ENCODE measurements around the gene CSMD2. TPM values are rescaled to one million over a fixed set of nuclear protein-coding genes. Genes with fewer than 3 reads are reported as not detected.

Gene CSMD2
- total RNA-seq, 1 donor from 2014 or later: 0.27 TPM

- no peak overlapping the region for H3K27ac Mint-ChIP-seq (ENCODE audit: unreplicated experiment)
- peaks cover 6% of the 10 kb centered on the region for H3K9me3 Mint-ChIP-seq (ENCODE audit: unreplicated experiment)
- H3K27me3 Mint-ChIP-seq (ENCODE audit: unreplicated experiment): peaks cover 8% of the 10 kb centered on the region
- no peak for DNase-seq
- H3K4me1 Mint-ChIP-seq (ENCODE audit: low read depth, unreplicated experiment): no peaks in the 10 kb centered on the region
- H3K4me3 Mint-ChIP-seq (ENCODE audit: unreplicated experiment): no peak overlapping the region
- H3K36me3 Mint-ChIP-seq (ENCODE audit: unreplicated experiment): peaks cover 26% of the 10 kb centered on the region
- TF ChIP-seq CTCF (IDR thresholded peaks at IDR 0.05; ENCODE audit: partially characterized antibody, unreplicated experiment): no peak
Observed at GRCh38 chr1:33825506-33825905, 339.5 kb downstream of the CSMD2 start.

GRCh38 chr1:33824971-33825370 lies 340.1 kb downstream of the CSMD2 start:
- Mint-ChIP-seq H3K27ac (ENCODE audit: unreplicated experiment) (no peak overlapping the region), H3K9me3 (ENCODE audit: unreplicated experiment) (peaks cover 6% of the 10 kb centered on the region), H3K27me3 (ENCODE audit: unreplicated experiment) (peaks cover 8% of the 10 kb centered on the region), H3K4me1 (ENCODE audit: low read depth, unreplicated experiment) (no peaks in the 10 kb centered on the region), H3K36me3 (ENCODE audit: unreplicated experiment) (peaks cover 26% of the 10 kb centered on the region), H3K4me3 (ENCODE audit: unreplicated experiment) (no peak overlapping the region)
- DNase-seq: no peak
- no peak for TF ChIP-seq CTCF (IDR thresholded peaks at IDR 0.05; ENCODE audit: partially characterized antibody, unreplicated experiment)

GRCh38 chr1:33824321-33824720 lies 340.7 kb downstream of the CSMD2 start:
- no peaks in the 10 kb centered on the region for H3K4me1 Mint-ChIP-seq (ENCODE audit: low read depth, unreplicated experiment)
- no peak for DNase-seq
- H3K27me3 Mint-ChIP-seq (ENCODE audit: unreplicated experiment): peaks cover 8% of the 10 kb centered on the region
- no peak overlapping the region for H3K27ac Mint-ChIP-seq (ENCODE audit: unreplicated experiment)
- no peak for TF ChIP-seq CTCF (IDR thresholded peaks at IDR 0.05; ENCODE audit: partially characterized antibody, unreplicated experiment)
- no peak overlapping the region for H3K4me3 Mint-ChIP-seq (ENCODE audit: unreplicated experiment)
- H3K36me3 Mint-ChIP-seq (ENCODE audit: unreplicated experiment): peaks cover 25% of the 10 kb centered on the region
- H3K9me3 Mint-ChIP-seq (ENCODE audit: unreplicated experiment): peaks cover 6% of the 10 kb centered on the region

GRCh38 chr1:33823830-33824229 lies 341.2 kb downstream of the CSMD2 start:
- H3K4me1 Mint-ChIP-seq (ENCODE audit: low read depth, unreplicated experiment): no peaks in the 10 kb centered on the region
- no peak for DNase-seq
- peaks cover 2% of the 10 kb centered on the region for H3K9me3 Mint-ChIP-seq (ENCODE audit: unreplicated experiment)
- TF ChIP-seq CTCF (IDR thresholded peaks at IDR 0.05; ENCODE audit: partially characterized antibody, unreplicated experiment): no peak
- H3K36me3 Mint-ChIP-seq (ENCODE audit: unreplicated experiment): peaks cover 21% of the 10 kb centered on the region
- H3K27me3 Mint-ChIP-seq (ENCODE audit: unreplicated experiment): peaks cover 8% of the 10 kb centered on the region
- H3K4me3 Mint-ChIP-seq (ENCODE audit: unreplicated experiment): no peak overlapping the region
- no peak overlapping the region for H3K27ac Mint-ChIP-seq (ENCODE audit: unreplicated experiment)

GRCh38 chr1:33823401-33823800 lies 341.6 kb downstream of the CSMD2 start:
- peaks cover 8% of the 10 kb centered on the region for H3K27me3 Mint-ChIP-seq (ENCODE audit: unreplicated experiment)
- H3K9me3 Mint-ChIP-seq (ENCODE audit: unreplicated experiment): peaks cover 2% of the 10 kb centered on the region
- H3K4me3 Mint-ChIP-seq (ENCODE audit: unreplicated experiment): no peak overlapping the region
- TF ChIP-seq CTCF (IDR thresholded peaks at IDR 0.05; ENCODE audit: partially characterized antibody, unreplicated experiment): no peak
- no peaks in the 10 kb centered on the region for H3K4me1 Mint-ChIP-seq (ENCODE audit: low read depth, unreplicated experiment)
- H3K36me3 Mint-ChIP-seq (ENCODE audit: unreplicated experiment): peaks cover 17% of the 10 kb centered on the region
- H3K27ac Mint-ChIP-seq (ENCODE audit: unreplicated experiment): no peak overlapping the region
- DNase-seq: no peak

Measured in glutamatergic neuron (in vitro differentiated cells).